ENCODE data around the gene KCTD10. TPM values are rescaled to one million over a fixed set of nuclear protein-coding genes. Genes with fewer than 3 reads are reported as not detected.

The KCTD10 gene
- total RNA-seq, 1 experiment from 2014 or later: 71.3 TPM

- no peaks in the 10 kb centered on the region for H3K23me2 ChIP-seq (ENCODE audit: insufficient read length, low read depth, low read length, poor library complexity, severe bottlenecking)
- no peaks in the 10 kb centered on the region for H4K20me1 ChIP-seq (ENCODE audit: control insufficient read depth, insufficient read depth, insufficient read length)
- no peak overlapping the region for H2AFZ ChIP-seq (ENCODE audit: low read length)
- no peak overlapping the region for H3K4me2 ChIP-seq (ENCODE audit: insufficient read depth, insufficient read length, low read length)
- Mint-ChIP-seq H3K27ac (peak overlapping the region in 2 of 3 experiments; percentile 28 to 34; a peak in 1 of 7 replicates), H3K9me3 (no peaks in the 10 kb centered on the region), H3K4me3 (no peak overlapping the region), H3K4me1 (0 out of 4 replicates have a peak, but pooled peaks cover 0 to 2% of the 10 kb centered on the region in 2 experiments), H3K27me3 (ENCODE audit: low read depth) (no peaks in the 10 kb centered on the region), H3K36me3 (ENCODE audit: insufficient read depth in 1 of 3, low read depth in 3 of 3) (peaks cover 17 to 63% (median 43%) of the 10 kb centered on the region in 3 experiments; a peak in 6 of 7 replicates)
- TF ChIP-seq CTCF (conservative IDR thresholded peaks at IDR 0.05): no peak
- H2AK5ac ChIP-seq (ENCODE audit: insufficient read length, low read length): no peak overlapping the region
- H3K14ac ChIP-seq (ENCODE audit: insufficient read depth, low read length): no peak overlapping the region
- no peak overlapping the region for H4K5ac ChIP-seq (ENCODE audit: insufficient read length, low read depth, low read length)
- H3K23ac ChIP-seq (ENCODE audit: insufficient read length, low read depth, low read length): no peak overlapping the region
- no peak overlapping the region for H4K91ac ChIP-seq (ENCODE audit: insufficient read length, low read depth, low read length)
- H2BK5ac ChIP-seq (ENCODE audit: insufficient read length, low read length): no peak overlapping the region
- no peaks in the 10 kb centered on the region for H3K79me2 ChIP-seq (ENCODE audit: insufficient read depth, low read length)
- no CpG with 5 or more reads among the region's 8 CpGs for WGBS (ENCODE audit: extremely low coverage, insufficient read length, low lambda C conversion rate)
- H3K27ac ChIP-seq (ENCODE audit: insufficient read length, low read depth, low read length): no peak overlapping the region
- no peak overlapping the region for H2BK120ac ChIP-seq (ENCODE audit: low read depth, low read length, poor library complexity, severe bottlenecking)
- no peak overlapping the region for H3K56ac ChIP-seq (ENCODE audit: insufficient read length, low read depth, low read length)
- no peak overlapping the region for H2BK20ac ChIP-seq (ENCODE audit: low read depth, low read length, poor library complexity, severe bottlenecking)
- H3K9me3 ChIP-seq (ENCODE audit: control insufficient read depth, low read depth, low read length): no peaks in the 10 kb centered on the region
- H4K8ac ChIP-seq (replicated peaks; ENCODE audit: insufficient read length, low read depth, low read length): no peak overlapping the region
- H3K9ac ChIP-seq (ENCODE audit: extremely low read depth, insufficient read length, low read length): no peak overlapping the region
- H2BK12ac ChIP-seq (ENCODE audit: insufficient read length, low read depth, low read length): no peak overlapping the region
- H3K79me1 ChIP-seq (ENCODE audit: insufficient read depth, low read depth, low read length, poor library complexity, severe bottlenecking): no peaks in the 10 kb centered on the region
- DNase-seq: no peak
- H3K4me1 ChIP-seq (ENCODE audit: insufficient read depth, low read length): no peaks in the 10 kb centered on the region
- H3K27me3 ChIP-seq (ENCODE audit: insufficient read depth, low read length): no peaks in the 10 kb centered on the region
- H2BK15ac ChIP-seq (ENCODE audit: low read depth, low read length): no peak overlapping the region
- H3K18ac ChIP-seq (ENCODE audit: insufficient read length, low read depth, low read length): no peak overlapping the region
- no peak overlapping the region for H3T11ph ChIP-seq (ENCODE audit: low read length)
- H3K4ac ChIP-seq (ENCODE audit: low read depth, low read length): no peak overlapping the region
These were observed 30.2 kb downstream of the KCTD10 start for GRCh38 chr12:109446869-109447268.
